NB4 (cell line): ENCODE measurements around the gene PAPSS2.

Source experiments
- MYC ChIP-seq: IDR thresholded peaks from 2 replicates; pipeline ENCODE4 v1.6.1; 2011; ENCODE audit warnings: low read depth, low read length
- POLR2A ChIP-seq: IDR thresholded peaks from 2 replicates; pipeline ENCODE4 v1.6.1; 2011; ENCODE audit warnings: mild to moderate bottlenecking; ENCODE audit not compliant: insufficient read length; ENCODE audit errors: extremely low read depth
- TF ChIP-seq, protein P1 (sequence below): IDR thresholded peaks from one replicate; pipeline ENCODE4 v1.5.1; 2012; ENCODE audit warnings: low read depth, low read length
- TF ChIP-seq, protein P2 (sequence below): IDR thresholded peaks from 2 replicates; pipeline ENCODE4 v1.6.1; 2011; ENCODE audit warnings: low read depth, low read length

DNA sequence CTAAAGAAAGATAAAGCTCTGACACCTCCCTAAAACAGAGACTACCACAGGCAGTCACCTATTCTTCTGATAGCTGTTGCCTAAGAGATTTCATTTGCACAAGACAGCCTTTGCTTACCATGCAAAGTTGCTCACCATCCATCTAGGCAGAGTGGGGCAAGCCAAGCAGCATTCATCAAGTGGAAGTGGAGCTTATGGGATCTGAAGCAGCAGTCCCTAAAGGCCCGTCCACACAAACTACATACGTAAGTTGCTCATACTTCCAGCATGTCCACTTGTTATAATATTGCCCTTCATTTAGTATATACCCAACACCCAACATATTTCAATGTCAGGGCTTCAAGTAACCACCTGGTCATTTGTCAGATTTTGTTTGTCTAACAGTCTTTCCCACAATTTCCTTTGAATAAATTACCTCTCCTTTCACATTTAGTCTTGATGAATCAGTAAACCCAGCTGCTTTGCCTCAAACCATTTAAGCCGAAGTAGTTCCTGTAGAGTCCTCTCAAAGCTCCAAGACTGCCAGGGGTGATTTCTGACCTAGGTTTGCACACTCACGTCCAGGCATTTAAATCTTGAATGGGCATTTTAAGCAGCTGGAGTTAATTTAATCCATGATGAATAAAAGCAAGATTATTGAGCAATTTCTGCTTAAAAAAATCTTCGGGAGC is 90.5 kb downstream of the PAPSS2 start:
- TF ChIP-seq, protein P1, sequence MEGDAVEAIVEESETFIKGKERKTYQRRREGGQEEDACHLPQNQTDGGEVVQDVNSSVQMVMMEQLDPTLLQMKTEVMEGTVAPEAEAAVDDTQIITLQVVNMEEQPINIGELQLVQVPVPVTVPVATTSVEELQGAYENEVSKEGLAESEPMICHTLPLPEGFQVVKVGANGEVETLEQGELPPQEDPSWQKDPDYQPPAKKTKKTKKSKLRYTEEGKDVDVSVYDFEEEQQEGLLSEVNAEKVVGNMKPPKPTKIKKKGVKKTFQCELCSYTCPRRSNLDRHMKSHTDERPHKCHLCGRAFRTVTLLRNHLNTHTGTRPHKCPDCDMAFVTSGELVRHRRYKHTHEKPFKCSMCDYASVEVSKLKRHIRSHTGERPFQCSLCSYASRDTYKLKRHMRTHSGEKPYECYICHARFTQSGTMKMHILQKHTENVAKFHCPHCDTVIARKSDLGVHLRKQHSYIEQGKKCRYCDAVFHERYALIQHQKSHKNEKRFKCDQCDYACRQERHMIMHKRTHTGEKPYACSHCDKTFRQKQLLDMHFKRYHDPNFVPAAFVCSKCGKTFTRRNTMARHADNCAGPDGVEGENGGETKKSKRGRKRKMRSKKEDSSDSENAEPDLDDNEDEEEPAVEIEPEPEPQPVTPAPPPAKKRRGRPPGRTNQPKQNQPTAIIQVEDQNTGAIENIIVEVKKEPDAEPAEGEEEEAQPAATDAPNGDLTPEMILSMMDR, result no peak
- TF ChIP-seq, protein P2, sequence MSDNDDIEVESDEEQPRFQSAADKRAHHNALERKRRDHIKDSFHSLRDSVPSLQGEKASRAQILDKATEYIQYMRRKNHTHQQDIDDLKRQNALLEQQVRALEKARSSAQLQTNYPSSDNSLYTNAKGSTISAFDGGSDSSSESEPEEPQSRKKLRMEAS, result no peak
- TF ChIP-seq POLR2A, result no peak
- TF ChIP-seq MYC, result no peak
